Adrenal gland (tissue), 5 donors: Measurements from ENCODE around the gene NYAP2.

Experiments used
- CTCF ChIP-seq, 6 experiments: fragments of 450-650 bp in 4 of 6; fragments of 200-600 bp in 2 of 6; sonication (generic) in 1 of 6; IDR thresholded peaks; 1 replicate in 5 of 6; 2 replicates in 1 of 6; pipeline versions ENCODE4 v1.5.1 to v1.8.0; 2016 to 2021; ENCODE audit warnings: antibody characterized with exemption in 6 of 6, mild to moderate bottlenecking in 2 of 6, moderate library complexity in 1 of 6
- POLR2A ChIP-seq, 2 donors: fragments of 450-650 bp; IDR thresholded peaks; one replicate each; pipeline ENCODE4 v1.6.1; 2017; ENCODE audit warnings: antibody characterized with exemption in 2 of 2, mild to moderate bottlenecking in 2 of 2, moderate library complexity in 1 of 2
- donor health status: DM: no; HTN: no; CAD: no.

- TF ChIP-seq CTCF (IDR thresholded peaks at IDR 0.05) (no peak), POLR2A (IDR thresholded peaks at IDR 0.05) (no peak)
Measured at GRCh38 chr2:225496568-225496967, 97.1 kb downstream of the NYAP2 start.
